Suprapubic skin (tissue), 4 donors: ENCODE results near the gene MCF2L2.

Experiments
- CTCF ChIP-seq, 2 donors: fragments of 200-600 bp in 1 of 2; fragments of 450-650 bp in 1 of 2; sonication (generic) in 1 of 2; IDR thresholded peaks; one replicate each; pipeline ENCODE4 v1.5.1; 2016 to 2019; ENCODE audit warnings: antibody characterized with exemption in 2 of 2, mild to moderate bottlenecking in 1 of 2, moderate library complexity in 1 of 2
- POLR2A ChIP-seq, 2 donors: fragments of 450-650 bp; IDR thresholded peaks; one replicate each; pipeline ENCODE4 v1.6.1; 2017; ENCODE audit warnings: antibody characterized with exemption in 2 of 2, mild to moderate bottlenecking in 2 of 2, moderate library complexity in 2 of 2
- POLR2AphosphoS5 ChIP-seq, 3 donors: sonication (generic); formaldehyde crosslinking; IDR thresholded peaks; one replicate each; pipeline ENCODE4 v1.6.1; 2017; ENCODE audit warnings: antibody characterized with exemption in 3 of 3

GRCh38 chr3:183464480-183464879 lies 36.1 kb upstream of the MCF2L2 start:
- TF ChIP-seq POLR2AphosphoS5 (IDR thresholded peaks at IDR 0.05) (no peak), CTCF (IDR thresholded peaks at IDR 0.05) (no peak), POLR2A (IDR thresholded peaks at IDR 0.05) (no peak)
